Measurements from ENCODE around the gene HEY2.
A peak's percentile ranks its signal among the peaks of the same experiment; 100 is the strongest.

The HEY2 gene

DNA sequence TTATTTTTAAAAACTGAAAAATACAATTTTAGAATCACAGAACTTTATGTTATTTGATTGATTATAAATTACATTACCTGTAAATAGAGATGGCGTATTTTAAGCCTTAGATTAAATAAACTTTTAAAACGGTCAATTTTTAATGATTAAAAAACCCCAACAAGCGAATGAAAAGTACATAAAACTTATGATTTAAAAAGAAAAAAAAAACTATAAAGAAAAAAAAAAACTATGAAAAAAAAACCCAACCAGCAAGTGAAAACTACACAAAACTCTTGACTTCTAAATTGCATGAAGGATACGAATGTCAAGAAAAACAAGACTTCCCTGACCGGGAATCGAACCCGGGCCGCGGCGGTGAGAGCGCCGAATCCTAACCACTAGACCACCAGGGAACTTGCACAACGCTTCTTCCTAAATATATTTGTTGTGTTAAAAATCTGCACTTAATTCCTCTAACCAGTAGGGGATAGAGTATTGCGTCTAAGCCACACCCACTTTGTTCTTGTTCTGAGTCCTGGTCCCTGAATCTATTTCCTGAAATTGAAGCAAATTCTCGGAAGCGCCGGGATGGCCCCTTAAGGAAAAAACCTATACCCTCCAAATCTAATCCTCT, 30.6 kb downstream of the HEY2 start:
- TF ChIP-seq, protein P1, sequence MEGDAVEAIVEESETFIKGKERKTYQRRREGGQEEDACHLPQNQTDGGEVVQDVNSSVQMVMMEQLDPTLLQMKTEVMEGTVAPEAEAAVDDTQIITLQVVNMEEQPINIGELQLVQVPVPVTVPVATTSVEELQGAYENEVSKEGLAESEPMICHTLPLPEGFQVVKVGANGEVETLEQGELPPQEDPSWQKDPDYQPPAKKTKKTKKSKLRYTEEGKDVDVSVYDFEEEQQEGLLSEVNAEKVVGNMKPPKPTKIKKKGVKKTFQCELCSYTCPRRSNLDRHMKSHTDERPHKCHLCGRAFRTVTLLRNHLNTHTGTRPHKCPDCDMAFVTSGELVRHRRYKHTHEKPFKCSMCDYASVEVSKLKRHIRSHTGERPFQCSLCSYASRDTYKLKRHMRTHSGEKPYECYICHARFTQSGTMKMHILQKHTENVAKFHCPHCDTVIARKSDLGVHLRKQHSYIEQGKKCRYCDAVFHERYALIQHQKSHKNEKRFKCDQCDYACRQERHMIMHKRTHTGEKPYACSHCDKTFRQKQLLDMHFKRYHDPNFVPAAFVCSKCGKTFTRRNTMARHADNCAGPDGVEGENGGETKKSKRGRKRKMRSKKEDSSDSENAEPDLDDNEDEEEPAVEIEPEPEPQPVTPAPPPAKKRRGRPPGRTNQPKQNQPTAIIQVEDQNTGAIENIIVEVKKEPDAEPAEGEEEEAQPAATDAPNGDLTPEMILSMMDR (IDR thresholded peaks at IDR 0.05; ENCODE audit: low read depth, low read length) = peak; percentile 12
- in situ Hi-C loops (cut with HindIII; ENCODE audit: low sequenced_read_pairs) = no loop called here
- H3K4me3 ChIP-seq (ENCODE audit: low read depth, low read length) = peak overlapping the region; percentile 64
- DNase-seq (ENCODE audit: low read depth, low spot score) = peak; percentile 97

DNA sequence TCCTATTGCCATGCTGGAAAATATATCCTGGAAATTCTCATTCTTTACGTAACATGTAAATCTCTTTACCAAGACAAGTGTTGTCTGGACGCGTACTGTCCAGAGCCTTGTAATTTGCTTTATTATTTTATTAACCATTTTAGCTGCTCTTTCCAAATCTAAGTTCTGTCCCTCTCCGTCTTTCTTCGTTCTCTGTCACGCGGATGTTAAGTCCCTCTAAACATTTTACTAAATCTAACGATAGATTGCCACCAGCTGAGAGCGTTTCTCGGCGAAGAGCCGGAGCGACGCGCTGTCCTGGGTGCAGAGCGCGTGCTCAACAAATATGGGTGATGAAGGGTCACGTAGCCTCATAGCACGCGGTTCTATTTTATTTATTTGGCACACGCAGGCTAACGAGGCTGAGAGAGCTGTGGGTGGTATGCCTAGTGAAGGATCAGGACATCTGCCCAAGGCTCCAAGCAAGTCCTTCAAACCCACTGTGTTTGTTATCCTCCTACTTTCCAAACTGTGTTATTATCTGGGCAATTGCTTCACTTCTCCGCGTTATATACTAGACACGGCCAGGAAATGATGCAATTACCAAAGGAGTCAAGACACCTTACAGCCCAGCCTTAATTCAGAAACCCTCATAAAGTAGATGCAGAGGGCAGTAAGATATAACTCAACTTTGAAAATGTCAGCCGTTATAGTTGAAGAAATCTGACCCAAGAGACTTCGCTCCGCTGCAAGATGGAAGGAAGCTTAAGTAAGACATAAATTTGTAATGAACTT, 31.3 kb downstream of the HEY2 start:
- in situ Hi-C loops (cut with HindIII; ENCODE audit: low sequenced_read_pairs) = no loop called here
- TF ChIP-seq, protein P1 (IDR thresholded peaks at IDR 0.05; ENCODE audit: low read depth, low read length) = no peak
- DNase-seq (ENCODE audit: low read depth, low spot score) = peak; percentile 88
- H3K4me3 ChIP-seq (ENCODE audit: low read depth, low read length) = peak overlapping the region; percentile 64

DNA sequence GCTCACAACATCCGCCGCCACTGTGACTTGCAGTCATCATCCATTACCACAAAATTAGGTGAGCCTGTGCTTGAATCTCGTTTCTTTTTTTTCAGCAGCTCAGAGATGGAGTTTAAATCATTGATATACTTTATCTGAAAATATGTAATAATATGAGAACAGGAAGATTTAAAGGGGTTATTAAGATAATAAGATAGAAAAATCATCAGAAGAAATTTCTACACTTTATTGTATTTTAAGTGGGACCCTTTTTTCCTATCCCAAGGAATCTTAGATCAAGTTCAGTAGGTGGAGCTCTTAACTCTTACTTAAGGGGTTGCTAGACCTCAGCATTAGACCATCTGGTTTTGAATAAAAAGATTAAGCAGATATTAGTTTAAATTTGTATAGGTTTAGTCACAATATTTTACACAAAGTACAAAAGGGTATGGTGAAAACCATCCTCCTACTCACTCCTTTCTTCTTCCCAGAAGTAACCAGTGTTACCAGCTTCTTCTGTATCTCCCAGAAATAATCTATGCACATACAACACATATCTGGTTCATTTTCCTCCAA, 32.0 kb downstream of the HEY2 start:
- peak; percentile 77 for DNase-seq (ENCODE audit: low read depth, low spot score)
- in situ Hi-C loops (cut with HindIII; ENCODE audit: low sequenced_read_pairs) = no loop called here
- peak overlapping the region; percentile 64 for H3K4me3 ChIP-seq (ENCODE audit: low read depth, low read length)
- TF ChIP-seq, protein P1 (IDR thresholded peaks at IDR 0.05; ENCODE audit: low read depth, low read length) = no peak

DNA sequence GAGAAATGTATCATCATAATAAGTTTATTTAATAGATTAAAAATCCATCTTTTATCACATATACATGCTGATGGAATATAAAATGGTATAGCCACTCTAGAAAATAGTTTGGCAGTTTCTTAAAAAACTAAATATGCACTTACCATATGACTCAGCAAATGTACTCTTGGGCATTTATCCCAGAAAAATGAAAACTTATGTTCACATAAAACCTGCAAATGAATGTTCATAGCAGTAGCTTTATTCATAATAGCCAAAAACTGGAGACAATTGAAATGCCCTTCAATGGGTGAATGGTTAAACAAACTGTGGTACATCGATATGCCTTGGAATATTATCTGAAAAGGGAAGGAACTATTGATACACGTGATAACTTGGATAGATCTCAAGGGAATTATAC, 34.9 kb downstream of the HEY2 start:
- DNase-seq (ENCODE audit: low read depth, low spot score) = peak; percentile 38
- TF ChIP-seq, protein P1 (IDR thresholded peaks at IDR 0.05; ENCODE audit: low read depth, low read length) = no peak
- H3K4me3 ChIP-seq (ENCODE audit: low read depth, low read length) = no peak overlapping the region
- in situ Hi-C loops (cut with HindIII; ENCODE audit: low sequenced_read_pairs) = no loop called here

DNA sequence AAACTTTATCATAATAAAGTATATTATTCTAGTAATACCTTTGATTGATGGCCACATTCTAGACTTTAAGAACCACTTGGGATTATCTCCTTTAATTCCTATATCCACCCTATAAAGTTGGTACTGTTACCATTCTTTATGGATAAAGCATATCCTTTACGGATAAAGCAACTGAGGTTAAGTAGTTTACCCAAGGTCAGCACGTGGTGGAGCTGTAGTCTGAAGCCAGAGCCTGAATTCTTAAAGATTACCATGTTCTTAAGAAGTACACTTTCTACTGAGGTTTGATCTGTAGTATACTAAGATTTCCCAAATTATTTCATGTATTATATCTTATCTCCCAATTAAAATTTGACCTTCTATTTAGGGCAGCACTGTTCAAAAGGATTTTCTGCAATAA, 38.4 kb downstream of the HEY2 start:
- TF ChIP-seq, protein P1 (IDR thresholded peaks at IDR 0.05; ENCODE audit: low read depth, low read length) = peak; percentile 22
- in situ Hi-C loops (cut with HindIII; ENCODE audit: low sequenced_read_pairs) = no loop called here
- no peak overlapping the region for H3K4me3 ChIP-seq (ENCODE audit: low read depth, low read length)
- peak; percentile 27 for DNase-seq (ENCODE audit: low read depth, low spot score)

DNA sequence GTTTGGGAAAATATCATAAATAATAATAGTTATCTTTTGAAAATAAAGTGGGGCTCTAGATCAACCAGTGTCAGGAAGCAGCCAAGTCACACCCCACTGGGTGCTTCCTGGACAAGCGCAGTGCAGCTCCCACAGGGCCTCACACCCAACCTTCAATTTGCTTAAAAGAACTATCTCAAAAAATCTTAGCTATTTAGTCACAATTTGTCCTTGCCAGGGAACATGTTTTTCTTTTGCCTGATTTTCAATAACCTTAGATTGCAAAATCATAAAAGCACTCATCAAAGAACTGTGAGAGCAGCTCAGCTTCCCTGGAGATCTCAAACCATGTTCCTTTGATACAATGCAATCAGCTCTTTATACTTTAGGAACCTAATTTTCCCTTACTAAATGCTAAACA, 39.7 kb downstream of the HEY2 start:
- in situ Hi-C loops (cut with HindIII; ENCODE audit: low sequenced_read_pairs) = no loop called here
- TF ChIP-seq, protein P1 (IDR thresholded peaks at IDR 0.05; ENCODE audit: low read depth, low read length) = no peak

More for the DNA sequence above, 39.7 kb downstream of the HEY2 start:
- H3K4me3 ChIP-seq (ENCODE audit: low read depth, low read length) = no peak overlapping the region
- no peak for DNase-seq (ENCODE audit: low read depth, low spot score)

All from astrocyte of the spinal cord (primary cell).